NCI-H748 (cell line): ENCODE data around the gene NDUFV1.
"Not testable (repeated sequence)": the region's sequence is repeated elsewhere in the genome, so short reads cannot be mapped to it uniquely, and the experiment has no call there.

Experiments used
- DNase-seq: peaks from one replicate; lab custom pipeline; 2025; ENCODE audit not compliant: unreplicated experiment; lab: John Stamatoyannopoulos, UW

The NDUFV1 gene

GRCh38 chr11:67606492-67607295 lies at the start of gene NDUFV1:
Gene NDUFV1 (plus strand): TSS chr11:67606936. CDS start chr11:67607005, 69 bp downstream.
- peak; percentile 97 for DNase-seq

- no peak for DNase-seq
Measured at GRCh38 chr11:67558084-67558772, 48.5 kb upstream of the NDUFV1 start.

GRCh38 chr11:67561971-67562619 lies 44.6 kb upstream of the NDUFV1 start:
- DNase-seq, result peak; percentile 30

GRCh38 chr11:67562963-67563704 lies 43.6 kb upstream of the NDUFV1 start:
- DNase-seq, result no peak

- DNase-seq, result not testable (repeated sequence)
Measured at GRCh38 chr11:67563705-67564114, 43.0 kb upstream of the NDUFV1 start.

GRCh38 chr11:67564230-67564629 lies 42.5 kb upstream of the NDUFV1 start:
- DNase-seq, result no peak

- no peak for DNase-seq
Measured at GRCh38 chr11:67571443-67571842, 35.3 kb upstream of the NDUFV1 start.

- DNase-seq, result no peak
Measured at GRCh38 chr11:67572305-67572704, 34.4 kb upstream of the NDUFV1 start.

- peak; percentile 62 for DNase-seq
Measured at GRCh38 chr11:67572747-67573419, 33.9 kb upstream of the NDUFV1 start.

GRCh38 chr11:67574938-67575337 lies 31.8 kb upstream of the NDUFV1 start:
- no peak for DNase-seq

GRCh38 chr11:67576735-67577475 lies 29.8 kb upstream of the NDUFV1 start:
- DNase-seq, result no peak

- DNase-seq, result no peak
Measured at GRCh38 chr11:67577951-67578350, 28.8 kb upstream of the NDUFV1 start.

- peak; percentile 42 for DNase-seq
Measured at GRCh38 chr11:67581469-67581868, 25.3 kb upstream of the NDUFV1 start.

GRCh38 chr11:67582011-67582410 lies 24.7 kb upstream of the NDUFV1 start:
- DNase-seq, result no peak

GRCh38 chr11:67583247-67584204 lies 23.2 kb upstream of the NDUFV1 start, which contains the start of gene GSTP1:
Gene GSTP1 (plus strand): TSS chr11:67583812. CDS start chr11:67583844, 32 bp downstream.
- no peak for DNase-seq

GRCh38 chr11:67584205-67584880 lies 22.4 kb upstream of the NDUFV1 start:
- DNase-seq, result no peak

GRCh38 chr11:67584881-67585873 lies 21.6 kb upstream of the NDUFV1 start:
- DNase-seq, result no peak
